Osteoblast (primary cell): Measurements from ENCODE around the gene SAP30BP. TPM values are rescaled to one million over a fixed set of nuclear protein-coding genes. Genes with fewer than 3 reads are reported as not detected.

Experiments
- DNase-seq: peaks from one replicate; pipeline ENCODE4 v3.0.0; 2011; ENCODE audit warnings: low spot score, mixed read lengths; ENCODE audit not compliant: insufficient read length; ENCODE audit errors: missing footprints
- H2AFZ ChIP-seq: 2 replicates; pipeline ENCODE4 v1.6.0; 2011; ENCODE audit warnings: mild to moderate bottlenecking, low read length
- H3K27ac ChIP-seq: 2 replicates; pipeline ENCODE4 v1.5.1; 2011; ENCODE audit warnings: mild to moderate bottlenecking, low read depth, low read length, moderate library complexity
- H3K27me3 ChIP-seq: 2 replicates; pipeline ENCODE4 v1.6.0; 2012; ENCODE audit warnings: mild to moderate bottlenecking, control low read depth, inconsistent platforms, low read length, moderate library complexity; ENCODE audit not compliant: insufficient read depth
- H3K36me3 ChIP-seq: 2 replicates; pipeline ENCODE4 v1.5.1; 2011; ENCODE audit warnings: mild to moderate bottlenecking, low read length, control low read depth, moderate library complexity; ENCODE audit not compliant: insufficient read depth
- H3K4me1 ChIP-seq: 2 replicates; pipeline ENCODE4 v1.5.1; 2011; ENCODE audit warnings: mild to moderate bottlenecking, low read length, control low read depth, moderate library complexity; ENCODE audit not compliant: insufficient read depth
- H3K4me2 ChIP-seq: 2 replicates; pipeline ENCODE4 v1.6.0; 2011; ENCODE audit warnings: mild to moderate bottlenecking, low read length; ENCODE audit not compliant: insufficient read depth
- H3K4me3 ChIP-seq: fragments of 200-600 bp; sonication (generic); 3 replicates; pipeline ENCODE4 v1.5.1; 2012; ENCODE audit warnings: mild to moderate bottlenecking, low read length, inconsistent platforms; ENCODE audit not compliant: insufficient read depth
- H3K79me2 ChIP-seq: 2 replicates; pipeline ENCODE4 v1.6.0; 2012; ENCODE audit warnings: mild to moderate bottlenecking, low read length, control low read depth, inconsistent platforms; ENCODE audit not compliant: insufficient read depth
- H3K9me3 ChIP-seq: 2 replicates; pipeline ENCODE4 v1.5.1; 2011; ENCODE audit warnings: low read depth, low read length, control low read depth
- H4K20me1 ChIP-seq: 2 replicates; pipeline ENCODE4 v1.6.0; 2012; ENCODE audit warnings: mild to moderate bottlenecking, low read length, control low read depth; ENCODE audit not compliant: insufficient read depth
- total RNA-seq: library from RNA; depleted of rRNA; stranded (reverse); fragments of >200 nt; gene quantifications from 2 replicates; pipeline ENCODE4 v1.2.3, GENCODE V29; 2012
- TF ChIP-seq, protein P1 (sequence below): IDR thresholded peaks from 2 replicates; pipeline ENCODE4 v1.5.1; 2011; ENCODE audit warnings: mild to moderate bottlenecking, low read depth, low read length, moderate library complexity; ENCODE audit errors: extremely low read depth

SAP30BP gene
- total RNA-seq, 1 donor, result 48.1 TPM

DNA sequence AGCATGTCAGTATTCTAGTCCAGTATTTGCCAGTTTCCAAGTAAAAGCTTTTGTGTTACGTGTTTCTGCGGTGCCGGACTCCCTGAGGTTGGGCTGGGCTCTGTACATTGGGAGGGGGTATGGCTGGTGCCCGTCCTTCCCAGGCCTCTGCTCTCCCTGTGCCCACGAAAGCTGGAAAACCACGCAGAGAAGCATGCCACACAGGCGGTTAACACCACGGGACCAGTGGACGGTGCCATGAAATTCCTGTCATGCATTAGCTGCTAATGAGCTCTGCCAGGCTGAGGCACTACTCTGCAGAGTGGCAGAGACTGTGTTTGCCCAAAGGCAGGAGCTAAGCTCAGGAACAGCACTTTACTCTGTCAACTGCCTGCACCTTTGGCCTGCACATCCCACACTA is 25.8 kb upstream of the SAP30BP start:
- Histone ChIP-seq H3K79me2 (no peaks in the 10 kb centered on the region), H4K20me1 (no peaks in the 10 kb centered on the region), H3K36me3 (no peaks in the 10 kb centered on the region), H3K27ac (no peak overlapping the region), H3K9me3 (no peaks in the 10 kb centered on the region), H2AFZ (no peak overlapping the region), H3K4me2 (no peak overlapping the region), H3K27me3 (no peaks in the 10 kb centered on the region), H3K4me3 (no peak overlapping the region), H3K4me1 (no peaks in the 10 kb centered on the region)
- TF ChIP-seq, protein P1, sequence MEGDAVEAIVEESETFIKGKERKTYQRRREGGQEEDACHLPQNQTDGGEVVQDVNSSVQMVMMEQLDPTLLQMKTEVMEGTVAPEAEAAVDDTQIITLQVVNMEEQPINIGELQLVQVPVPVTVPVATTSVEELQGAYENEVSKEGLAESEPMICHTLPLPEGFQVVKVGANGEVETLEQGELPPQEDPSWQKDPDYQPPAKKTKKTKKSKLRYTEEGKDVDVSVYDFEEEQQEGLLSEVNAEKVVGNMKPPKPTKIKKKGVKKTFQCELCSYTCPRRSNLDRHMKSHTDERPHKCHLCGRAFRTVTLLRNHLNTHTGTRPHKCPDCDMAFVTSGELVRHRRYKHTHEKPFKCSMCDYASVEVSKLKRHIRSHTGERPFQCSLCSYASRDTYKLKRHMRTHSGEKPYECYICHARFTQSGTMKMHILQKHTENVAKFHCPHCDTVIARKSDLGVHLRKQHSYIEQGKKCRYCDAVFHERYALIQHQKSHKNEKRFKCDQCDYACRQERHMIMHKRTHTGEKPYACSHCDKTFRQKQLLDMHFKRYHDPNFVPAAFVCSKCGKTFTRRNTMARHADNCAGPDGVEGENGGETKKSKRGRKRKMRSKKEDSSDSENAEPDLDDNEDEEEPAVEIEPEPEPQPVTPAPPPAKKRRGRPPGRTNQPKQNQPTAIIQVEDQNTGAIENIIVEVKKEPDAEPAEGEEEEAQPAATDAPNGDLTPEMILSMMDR, result no peak
- DNase-seq, result peak; percentile 74

DNA sequence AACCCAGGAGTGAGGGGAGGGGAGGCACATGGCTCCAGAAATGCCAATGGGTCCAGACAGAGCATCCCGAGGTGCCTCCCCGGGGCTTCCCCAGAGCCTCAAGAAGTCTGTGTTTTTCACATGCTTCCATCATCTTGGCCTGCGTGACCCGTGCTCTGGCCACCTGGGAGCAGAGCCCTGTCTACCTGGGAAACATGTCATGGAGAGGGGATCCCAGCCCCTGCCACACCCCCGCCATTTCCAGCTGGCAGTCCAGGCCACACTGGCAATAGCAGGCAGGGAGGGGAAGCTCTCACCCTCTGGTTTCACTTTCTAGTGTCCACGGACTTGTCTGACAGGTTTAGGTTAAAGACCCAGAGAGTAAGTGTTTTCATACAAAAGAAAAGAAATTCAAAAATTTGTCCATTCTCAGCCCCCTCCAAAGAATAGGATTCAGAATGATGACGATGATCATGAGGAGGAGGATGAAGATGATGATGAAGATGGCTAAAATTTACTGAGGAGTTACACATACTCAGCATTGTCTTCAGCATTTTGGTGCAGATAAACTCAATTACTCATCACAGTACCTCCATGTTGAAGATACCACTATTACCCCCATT is 24.9 kb upstream of the SAP30BP start:
- Histone ChIP-seq H2AFZ (no peak overlapping the region), H3K27ac (no peak overlapping the region), H3K4me3 (no peak overlapping the region), H3K4me2 (no peak overlapping the region), H3K4me1 (no peaks in the 10 kb centered on the region), H4K20me1 (no peaks in the 10 kb centered on the region), H3K27me3 (no peaks in the 10 kb centered on the region), H3K9me3 (no peaks in the 10 kb centered on the region), H3K36me3 (no peaks in the 10 kb centered on the region), H3K79me2 (no peaks in the 10 kb centered on the region)
- TF ChIP-seq, protein P1, result no peak
- DNase-seq, result peak; percentile 52

DNA sequence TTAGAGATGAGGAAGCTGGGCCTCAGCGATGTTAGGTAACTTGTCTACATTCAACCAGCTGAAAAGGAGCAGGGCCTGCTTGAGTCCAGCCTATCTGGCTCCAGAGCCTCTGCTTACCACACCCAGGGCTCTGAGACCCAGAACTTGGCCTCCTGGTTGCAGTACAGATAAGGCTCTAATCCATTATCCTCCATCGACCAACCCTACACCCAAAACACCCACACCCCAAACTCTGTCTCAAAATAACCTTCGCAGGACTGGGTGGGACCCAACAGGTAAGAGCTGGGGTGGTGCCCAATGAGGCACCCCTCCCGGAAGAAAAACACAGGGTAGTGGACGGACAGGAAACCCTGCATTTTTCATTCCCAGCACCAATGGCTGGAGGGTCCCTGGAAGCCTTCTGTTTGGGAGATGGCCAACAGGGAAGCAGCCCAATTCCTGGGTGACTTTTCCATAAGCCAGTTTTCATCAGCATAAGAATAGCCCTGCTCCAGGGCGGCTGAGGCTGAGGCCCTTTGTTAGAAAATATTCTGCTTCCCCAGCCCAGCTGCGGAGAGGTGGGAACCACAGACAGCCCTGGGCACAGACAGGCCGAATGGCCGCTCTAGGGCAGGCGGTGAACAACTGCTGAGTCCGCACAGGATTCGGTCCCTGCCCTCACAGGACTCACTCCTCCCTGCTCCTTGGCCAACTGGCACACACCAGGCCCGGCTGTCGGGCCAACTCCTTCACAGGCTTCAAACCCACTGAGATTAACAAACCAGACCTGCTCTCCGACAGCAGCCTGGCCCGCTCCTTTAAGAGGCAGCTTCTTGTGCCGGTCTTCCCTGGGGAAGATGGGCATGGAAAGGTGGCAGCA is 24.1 kb upstream of the SAP30BP start:
- DNase-seq, result peak; percentile 81
- Histone ChIP-seq H3K36me3 (no peaks in the 10 kb centered on the region), H3K9me3 (no peaks in the 10 kb centered on the region), H3K79me2 (no peaks in the 10 kb centered on the region), H4K20me1 (no peaks in the 10 kb centered on the region), H3K27ac (no peak overlapping the region), H3K4me3 (no peak overlapping the region), H3K4me1 (no peaks in the 10 kb centered on the region), H3K4me2 (no peak overlapping the region), H2AFZ (no peak overlapping the region), H3K27me3 (no peaks in the 10 kb centered on the region)
- TF ChIP-seq, protein P1, result no peak

DNA sequence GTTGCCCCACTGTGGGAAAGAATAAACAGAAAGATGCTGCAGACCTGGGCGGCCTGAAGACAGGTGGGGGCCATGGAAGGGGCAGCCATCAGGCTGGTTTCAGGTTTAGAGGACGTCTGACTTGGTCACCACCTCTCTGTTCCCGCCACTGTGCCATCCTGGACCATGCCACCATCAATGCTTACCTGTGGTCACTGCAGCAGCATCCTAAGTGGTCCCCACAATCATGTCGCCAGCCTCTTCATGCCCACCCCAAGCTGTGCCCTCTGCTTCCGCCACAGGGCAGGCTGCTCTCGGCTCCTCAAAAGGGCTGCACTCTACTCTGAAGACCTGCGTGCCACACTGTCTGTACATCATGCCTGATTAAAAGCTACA is 23.5 kb upstream of the SAP30BP start:
- H3K4me2 ChIP-seq, result no peak overlapping the region
- no peaks in the 10 kb centered on the region for H4K20me1 ChIP-seq
- no peak overlapping the region for H3K4me3 ChIP-seq
- H3K9me3 ChIP-seq, result no peaks in the 10 kb centered on the region
- no peaks in the 10 kb centered on the region for H3K79me2 ChIP-seq
- TF ChIP-seq, protein P1, result no peak
- H3K27me3 ChIP-seq, result no peaks in the 10 kb centered on the region
- no peaks in the 10 kb centered on the region for H3K36me3 ChIP-seq
- DNase-seq, result no peak
- no peak overlapping the region for H2AFZ ChIP-seq
- H3K4me1 ChIP-seq, result no peaks in the 10 kb centered on the region
- H3K27ac ChIP-seq, result no peak overlapping the region
